Activated CD4-positive, CD25-positive, alpha-beta regulatory T cell treated with anti-CD3 and anti-CD28 coated beads, Interleukin-2, amount 50 U/mL, for 72 hours (primary cell): ENCODE measurements around the gene RAB11A.

Source experiments
- DNase-seq: peaks from one replicate; pipeline ENCODE4 v3.0.0; 2021

Gene RAB11A

DNA sequence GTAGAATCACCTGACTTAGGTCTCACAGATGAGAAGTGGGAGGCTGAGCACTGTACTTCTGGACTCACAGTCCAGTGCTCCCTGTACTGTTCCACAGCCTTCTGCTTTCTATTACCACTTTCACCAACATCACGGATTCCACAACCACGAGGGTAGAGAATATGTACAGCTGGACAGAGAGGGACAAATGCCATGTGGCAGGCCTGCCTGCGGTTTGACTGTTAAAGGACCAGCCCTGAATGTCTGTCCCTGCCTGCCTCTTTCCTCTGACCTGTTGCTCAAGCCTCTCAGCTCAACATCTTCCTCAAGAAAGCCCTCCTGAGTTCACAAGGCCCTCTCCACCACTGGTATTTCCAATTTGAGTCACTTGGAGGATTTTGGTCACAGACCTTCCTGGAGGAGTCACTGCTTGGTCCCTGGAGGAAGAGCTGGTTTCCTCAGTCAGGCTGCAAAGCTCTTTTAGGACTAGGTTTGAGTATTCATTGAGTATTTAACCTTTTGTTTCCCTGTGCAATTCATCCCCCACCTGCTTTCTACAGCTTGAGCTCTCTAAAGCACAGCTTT is 49.1 kb downstream of the RAB11A start:
- no peak for DNase-seq

DNA sequence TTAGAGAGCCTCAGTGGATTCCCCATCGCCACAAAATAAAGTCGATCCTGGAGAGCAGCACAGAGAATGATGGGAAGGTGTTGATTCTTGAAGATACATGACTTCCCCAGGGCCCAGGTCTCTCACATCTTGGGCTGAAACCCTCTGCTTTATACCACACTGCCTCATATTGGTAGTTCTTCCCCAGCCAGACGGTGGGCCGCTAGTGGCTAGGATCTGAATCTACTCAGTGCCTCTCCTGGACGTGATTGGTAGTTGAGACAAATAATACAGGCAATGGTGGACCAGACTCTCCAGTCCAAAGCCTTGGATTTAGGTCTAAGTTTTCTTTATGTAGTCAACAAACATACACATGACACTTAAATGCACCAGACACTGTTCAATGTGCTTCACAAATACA is 49.7 kb downstream of the RAB11A start:
- no peak for DNase-seq

DNA sequence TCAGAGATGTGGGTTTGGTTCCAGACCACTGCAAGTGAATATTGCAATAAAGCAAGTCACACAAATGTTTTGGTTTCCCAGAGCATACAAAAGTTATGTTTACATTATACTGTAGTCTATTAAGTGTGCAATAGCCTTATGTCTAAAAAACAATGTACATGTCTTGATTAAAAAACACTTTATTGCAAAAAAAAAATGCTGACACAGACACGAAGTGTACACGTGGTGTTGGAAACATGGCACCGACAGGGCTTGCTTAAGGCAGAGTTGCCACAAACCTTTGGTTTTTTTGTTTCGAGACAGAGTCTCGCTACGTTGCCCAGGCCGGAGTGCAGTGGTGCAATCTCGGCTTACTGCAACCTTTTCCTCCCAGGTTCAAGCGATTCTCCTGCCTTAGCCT is 50.1 kb downstream of the RAB11A start:
- no peak for DNase-seq

DNA sequence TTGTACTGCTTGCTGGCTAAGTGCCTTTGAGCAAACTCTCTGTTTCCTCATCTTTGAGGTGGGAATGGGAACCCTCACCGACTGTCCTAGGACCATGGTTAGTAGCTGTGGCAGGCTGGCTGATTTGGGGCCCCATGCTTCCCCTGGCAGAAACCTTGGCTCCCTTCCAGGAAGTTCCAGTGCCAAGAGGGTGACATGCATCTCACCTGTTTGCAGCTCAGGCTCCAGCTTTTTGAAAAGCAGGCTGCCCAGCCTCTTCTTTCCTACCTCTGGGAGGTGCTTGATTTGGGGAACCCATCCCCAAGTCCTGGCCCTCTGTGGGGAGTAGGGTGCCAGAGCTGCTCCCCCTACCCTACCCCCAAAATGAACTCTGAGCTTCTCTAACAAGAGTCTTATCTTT is 50.8 kb downstream of the RAB11A start:
- no peak for DNase-seq

DNA sequence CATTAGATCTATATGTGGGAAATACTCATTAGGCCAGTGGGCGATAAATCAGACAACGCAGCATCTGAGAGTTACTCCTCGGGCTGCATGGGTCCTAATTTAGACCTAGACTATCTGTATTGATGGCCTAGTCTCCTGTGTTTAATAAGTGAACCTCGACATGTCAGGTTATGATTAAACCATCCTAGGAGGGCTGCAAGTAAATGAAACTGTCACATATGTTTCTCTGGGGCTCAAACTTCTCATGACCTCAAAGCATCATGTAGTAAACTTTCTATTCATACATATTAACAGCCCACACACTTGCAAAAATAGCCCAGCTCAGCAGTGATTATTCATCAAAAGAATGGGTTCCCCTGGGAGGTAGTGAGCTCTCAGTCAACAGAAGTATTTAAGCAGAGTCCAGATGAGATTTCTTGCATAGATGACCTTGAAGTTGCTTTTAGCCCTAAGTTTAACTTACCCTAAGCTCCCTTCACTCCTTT is 51.6 kb downstream of the RAB11A start:
- no peak for DNase-seq

DNA sequence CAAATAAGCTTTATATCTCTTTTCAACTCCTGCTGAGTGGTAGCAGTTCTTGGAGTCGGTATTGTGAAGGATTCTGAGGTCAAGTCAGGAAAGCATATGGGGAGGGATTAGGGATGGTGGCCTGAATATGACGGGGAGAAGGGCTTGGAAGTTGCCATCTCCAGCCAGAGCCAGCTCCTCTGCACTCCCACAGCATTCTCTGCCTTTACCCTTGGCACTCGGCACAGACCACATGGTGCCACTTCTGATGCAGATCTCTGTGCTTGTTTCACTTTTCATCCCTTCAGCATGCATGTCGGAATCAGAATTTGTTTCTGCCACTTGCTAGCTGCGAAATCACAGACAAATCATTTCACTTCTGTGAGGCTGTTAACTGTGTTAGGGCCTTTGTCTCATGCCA is 52.5 kb downstream of the RAB11A start:
- DNase-seq, result no peak

DNA sequence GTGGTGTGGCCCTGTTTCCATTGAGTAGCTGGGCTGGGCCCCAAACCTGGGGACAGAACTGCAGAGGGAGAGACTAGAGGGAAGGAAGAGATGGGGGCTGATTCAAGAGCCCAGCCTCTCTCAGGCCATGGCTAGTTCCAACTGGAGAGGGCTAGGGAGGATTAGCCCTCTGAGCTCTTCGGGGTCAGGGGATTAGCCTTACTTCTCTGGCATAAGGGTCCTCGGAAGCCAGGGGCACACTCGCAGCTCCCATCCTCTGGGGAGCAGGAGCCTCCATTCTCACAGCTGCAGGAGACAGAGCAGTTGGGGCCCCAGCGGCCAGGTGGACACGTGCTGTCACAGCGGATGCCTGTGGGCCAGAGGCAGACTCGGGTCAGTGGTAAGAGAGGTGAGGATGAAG is 53.3 kb downstream of the RAB11A start:
- no peak for DNase-seq

DNA sequence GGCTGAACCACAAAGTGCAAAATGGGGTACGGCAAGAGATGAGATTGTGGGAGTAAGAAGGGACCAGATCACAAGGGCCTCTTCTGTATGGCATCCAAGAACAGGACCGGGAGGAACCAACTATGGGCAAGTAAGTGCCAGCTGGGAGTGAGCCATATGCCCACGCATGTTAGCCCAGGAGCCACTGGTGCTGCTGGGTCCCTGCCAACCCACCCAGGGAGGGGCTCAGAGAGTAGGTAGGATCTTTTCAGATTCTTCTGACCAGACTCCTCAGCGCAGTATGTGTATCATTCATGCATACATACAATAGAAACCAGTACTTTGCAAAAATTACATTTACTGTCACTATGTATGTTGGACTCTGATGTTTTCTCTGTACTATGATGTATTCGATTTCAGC is 54.0 kb downstream of the RAB11A start:
- no peak for DNase-seq

DNA sequence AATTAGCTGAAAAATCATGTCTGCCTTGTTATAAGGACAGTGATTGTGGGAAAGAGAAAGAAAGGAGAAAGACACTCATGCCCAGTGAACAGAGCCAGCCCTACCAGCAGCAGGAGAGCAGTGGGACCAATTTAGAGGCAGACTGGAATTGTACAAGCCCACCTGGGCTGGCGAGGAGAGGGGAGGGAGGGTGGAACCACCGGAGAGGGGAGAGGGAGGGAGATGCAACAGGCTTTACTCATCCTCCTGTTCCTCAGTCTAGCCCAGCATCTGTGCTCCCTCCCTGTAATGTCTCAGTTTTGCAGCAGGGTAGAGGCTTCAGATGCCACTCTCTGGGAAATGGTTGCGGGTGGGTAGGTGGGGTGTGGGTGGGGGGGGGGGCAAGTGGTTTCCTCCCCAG is 54.7 kb downstream of the RAB11A start:
- no peak for DNase-seq

DNA sequence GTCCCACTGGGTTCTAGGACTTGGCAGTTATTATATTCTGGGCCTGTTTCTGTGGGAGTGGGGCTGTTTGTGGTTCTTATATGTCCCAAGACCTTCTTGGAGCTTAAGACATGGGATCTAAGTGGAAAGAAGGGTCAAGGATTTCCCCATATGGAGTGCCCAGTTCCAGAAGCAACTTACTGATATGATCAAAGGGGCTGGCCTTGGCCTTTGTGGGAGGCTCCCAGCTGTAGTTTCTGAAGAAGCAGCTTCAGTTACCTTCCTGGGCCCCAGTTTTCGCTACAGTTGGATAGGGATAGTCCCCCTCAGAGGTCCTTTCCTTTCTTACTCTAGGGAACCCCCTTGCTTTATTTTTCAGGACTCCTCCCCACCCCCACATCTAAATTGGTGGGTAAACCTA is 56.0 kb downstream of the RAB11A start:
- DNase-seq, result no peak

DNA sequence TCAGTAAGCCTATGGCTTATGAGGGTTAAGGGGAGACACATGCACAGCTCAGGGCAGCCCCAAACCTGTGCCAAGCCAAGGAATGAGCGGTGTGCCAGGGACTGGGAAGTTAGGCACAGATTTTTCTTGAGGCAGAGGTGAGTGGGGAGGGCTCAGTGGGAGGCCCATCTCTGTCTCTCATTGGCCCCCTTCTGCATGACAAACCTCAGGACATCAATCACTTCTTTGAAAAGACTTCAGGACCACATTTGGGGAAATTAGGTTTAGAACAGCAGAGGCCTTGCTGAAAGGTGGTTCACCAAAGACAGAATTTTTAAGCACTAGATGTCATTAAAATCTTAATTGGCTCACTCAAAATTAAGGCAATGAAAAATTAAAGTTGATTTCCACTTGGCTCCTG is 57.2 kb downstream of the RAB11A start:
- no peak for DNase-seq

DNA sequence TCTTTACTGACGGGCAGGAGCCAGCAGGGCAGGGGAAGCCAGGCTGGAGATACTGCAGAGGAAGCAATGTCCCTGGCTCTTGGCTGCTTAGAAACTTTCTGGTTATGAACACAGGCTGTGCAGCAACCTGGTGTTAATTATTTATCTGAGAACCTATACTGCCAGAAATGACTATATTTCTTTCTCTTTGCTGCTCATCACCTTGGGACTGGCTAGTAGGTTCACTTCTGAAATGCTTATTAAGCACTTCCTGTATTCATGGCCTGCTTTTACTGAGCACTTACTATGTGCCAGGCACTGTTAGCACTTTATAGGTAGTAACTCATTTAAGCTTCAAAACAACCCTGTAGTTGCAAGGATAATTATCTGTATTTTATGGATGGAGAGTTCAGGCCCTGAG is 57.6 kb downstream of the RAB11A start:
- no peak for DNase-seq

DNA sequence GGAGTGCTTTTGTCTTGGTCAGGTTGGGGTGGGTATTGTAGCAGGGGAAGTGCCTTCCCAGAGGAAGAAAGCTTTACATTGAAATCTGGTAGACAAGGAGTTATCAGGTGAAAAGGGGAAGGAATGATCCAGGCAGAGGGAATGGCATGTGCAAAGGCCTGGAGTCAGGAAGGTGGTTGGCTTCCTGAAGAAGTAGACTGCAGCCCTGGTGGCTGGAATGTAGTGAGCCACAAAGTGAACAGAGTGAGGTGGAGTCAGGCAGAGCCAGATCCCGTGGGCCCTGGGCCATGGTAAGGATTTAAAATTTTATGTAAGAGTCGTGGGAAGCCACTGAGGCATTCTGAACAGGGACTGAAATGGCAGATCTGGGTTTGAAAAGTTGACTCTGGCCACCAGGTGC is 58.3 kb downstream of the RAB11A start:
- no peak for DNase-seq

DNA sequence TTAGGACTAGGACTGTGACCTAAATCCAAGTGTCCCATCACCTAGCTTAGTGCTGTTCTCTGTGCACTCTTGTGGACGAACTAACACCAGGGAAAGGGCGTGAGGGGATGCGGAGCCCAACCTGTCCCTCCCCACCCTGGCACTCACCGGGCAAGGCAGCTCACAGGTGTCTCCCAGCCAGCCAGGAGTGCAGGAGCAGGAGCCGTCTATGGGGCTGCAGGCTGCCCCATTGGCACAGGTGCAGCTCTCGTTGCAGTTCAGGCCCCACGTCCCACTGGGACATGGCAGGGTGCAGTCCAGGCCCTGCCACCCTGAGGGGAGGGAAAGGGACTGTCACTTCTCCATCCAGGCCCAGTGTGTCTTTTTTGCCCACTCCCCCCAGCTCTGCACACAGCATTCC is 60.3 kb downstream of the RAB11A start:
- DNase-seq, result no peak

DNA sequence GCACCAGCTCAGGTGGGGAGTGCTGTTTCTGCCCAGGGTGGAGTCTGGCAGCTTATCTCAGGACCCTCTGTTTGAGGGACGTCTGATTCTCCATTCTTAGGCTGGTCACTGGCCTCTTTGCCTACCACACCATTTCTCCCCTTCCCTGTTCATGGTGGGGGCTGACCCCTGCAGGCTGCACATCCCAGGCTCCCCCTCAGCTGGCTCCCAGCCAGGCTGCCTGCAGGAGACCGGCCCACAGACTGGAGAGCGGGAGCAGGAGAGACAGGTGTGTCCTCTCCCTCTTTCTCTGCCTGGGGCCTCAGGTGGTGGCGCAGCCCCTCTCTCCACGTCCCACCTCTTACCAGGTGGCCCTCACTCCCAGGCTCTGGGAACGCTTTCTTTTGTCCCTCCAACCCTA is 60.8 kb downstream of the RAB11A start:
- no peak for DNase-seq

DNA sequence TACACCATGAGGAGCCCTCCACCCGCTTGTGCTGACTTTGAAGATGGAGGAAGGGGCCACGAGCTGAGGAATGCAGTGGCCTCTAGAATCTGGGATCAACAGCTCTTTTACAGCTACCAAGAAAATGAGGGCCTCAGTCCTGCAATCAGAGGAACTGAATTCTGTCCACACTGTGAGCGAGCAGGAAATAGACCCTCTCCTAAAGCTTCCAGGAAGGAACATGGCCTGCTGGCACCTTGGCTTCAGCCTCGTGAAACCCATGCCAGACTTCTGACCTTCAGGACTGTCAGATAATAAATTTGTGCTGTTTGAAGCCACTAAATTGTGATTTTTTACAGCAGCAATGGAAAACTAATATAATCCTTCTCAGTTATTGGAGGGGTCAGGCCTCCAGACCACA is 61.9 kb downstream of the RAB11A start:
- no peak for DNase-seq

DNA sequence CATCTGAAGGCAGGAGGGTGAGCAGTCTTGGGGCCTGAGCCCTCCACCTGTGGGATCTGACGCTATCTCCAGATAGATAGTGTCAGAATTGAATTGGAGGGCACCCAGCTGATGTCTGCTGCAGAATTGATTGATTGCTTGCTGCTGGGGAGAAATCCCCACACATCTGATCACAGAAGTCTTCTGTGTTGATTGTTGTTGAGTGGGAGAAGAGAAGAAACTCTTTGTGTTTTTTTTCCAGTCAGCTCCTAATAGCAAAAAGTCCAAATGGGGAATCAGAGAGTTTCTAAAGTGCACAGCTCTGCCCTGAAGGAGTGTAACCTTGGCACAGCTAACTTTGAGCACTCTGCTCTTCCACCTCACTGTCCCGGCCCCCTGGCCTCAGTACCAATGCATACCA is 66.1 kb downstream of the RAB11A start:
- DNase-seq, result no peak

DNA sequence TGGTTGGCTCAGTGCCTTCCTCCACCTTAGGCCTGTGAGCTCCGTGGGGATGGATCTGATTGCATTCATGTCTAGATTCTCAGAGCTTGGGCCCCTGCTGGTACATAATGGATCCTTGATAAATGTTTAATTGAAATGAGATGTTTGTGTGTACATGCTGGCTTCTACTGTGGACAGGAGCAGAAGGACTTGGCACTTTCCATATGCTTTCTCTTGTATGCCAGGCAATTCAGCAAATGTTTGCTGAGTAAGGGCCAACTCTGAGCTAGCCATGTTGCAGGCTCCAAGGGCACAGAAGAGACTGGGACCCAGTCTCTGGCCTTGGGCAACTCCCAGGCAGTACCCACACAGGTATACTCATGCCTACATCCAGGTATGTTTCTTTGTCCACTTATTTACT is 67.0 kb downstream of the RAB11A start:
- no peak for DNase-seq

DNA sequence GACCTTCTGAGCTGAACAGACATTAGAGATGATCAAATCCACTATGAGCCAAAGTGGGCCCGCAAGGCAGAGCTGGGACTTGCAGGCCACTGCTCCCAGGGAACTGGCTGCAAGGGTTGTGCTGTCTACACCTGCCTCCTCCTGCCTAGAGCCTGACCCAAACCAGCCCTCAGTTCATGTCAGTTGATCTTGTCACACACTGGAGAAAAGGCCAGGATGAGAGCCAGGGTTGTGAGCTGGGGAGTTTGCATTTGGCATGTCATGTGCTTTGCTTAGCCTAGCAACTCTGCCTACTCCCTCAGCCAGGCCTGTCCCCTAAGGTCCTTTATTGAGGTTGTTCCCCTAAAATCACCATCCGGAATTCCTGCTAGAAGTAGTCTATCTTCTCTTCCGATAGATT is 67.8 kb downstream of the RAB11A start:
- no peak for DNase-seq

DNA sequence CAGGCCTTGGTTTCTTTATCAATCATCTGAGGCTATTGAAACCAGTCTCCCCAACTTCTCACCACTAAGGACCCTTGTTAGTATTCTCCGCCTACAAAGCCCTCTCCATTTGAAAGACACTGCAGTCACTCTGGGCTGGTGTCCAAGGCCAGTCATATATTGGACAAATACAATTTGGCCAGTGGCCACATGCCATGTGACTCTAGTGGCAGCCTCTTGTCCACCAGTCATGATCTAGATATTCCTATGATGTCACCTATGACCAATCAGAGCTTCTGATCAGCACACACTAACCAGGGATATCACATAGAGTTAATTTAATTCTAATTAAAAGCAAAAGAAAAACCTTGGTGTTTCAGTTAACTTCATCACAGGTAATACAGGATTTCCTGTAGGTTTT is 68.2 kb downstream of the RAB11A start:
- no peak for DNase-seq

DNA sequence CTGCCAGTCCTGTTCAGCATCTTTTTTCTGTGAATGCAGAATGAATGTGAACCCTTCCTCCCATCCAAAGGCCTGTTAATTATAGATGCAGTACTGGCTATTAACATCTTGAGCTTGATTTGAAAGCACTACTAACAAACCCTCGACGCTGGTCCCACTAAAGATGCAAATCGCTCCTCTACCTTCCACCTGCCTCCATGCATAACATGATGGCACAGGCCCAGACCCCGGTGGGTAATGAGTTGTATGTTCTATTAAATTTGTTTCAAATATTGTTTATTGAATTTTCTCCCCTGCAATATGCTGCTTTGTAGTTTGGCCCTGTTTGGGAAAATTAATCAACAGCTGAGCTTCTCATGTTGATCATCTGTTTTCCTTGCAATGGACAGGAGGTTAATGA is 69.3 kb downstream of the RAB11A start:
- no peak for DNase-seq

DNA sequence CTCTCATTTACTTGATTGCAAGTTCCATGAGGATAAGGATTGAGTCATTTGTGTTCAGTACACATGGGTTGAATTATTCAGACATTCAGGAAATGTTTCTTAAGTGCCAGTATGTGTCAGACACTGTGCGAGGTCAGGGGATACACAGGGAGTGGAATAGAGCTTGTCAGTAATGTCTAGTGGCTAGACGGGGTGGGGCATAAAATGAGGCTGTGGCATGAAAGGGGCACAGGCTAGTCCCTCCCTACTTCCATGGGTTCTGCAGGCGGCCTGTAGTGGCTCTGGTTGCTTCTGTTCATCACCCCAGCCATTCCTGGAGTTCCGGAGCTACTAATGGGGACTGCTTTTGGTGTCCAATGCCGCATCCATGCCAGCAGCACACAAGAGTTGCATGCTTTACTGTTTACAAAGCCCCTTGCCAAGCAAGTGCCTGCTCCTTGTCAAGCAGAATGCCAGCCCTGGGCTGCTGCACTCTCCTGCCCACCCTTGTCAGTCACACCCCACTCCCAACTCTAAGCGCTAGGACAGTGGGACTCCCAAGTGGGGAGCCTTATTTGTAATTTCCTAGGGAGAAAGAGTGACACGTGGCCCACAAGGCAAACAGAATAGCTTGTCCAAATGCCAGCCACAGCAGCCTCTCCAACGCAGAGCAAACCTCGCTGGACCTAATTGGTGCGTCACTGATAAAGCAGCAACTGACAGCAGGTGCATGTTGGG is 70.8 kb downstream of the RAB11A start:
- DNase-seq, result no peak

DNA sequence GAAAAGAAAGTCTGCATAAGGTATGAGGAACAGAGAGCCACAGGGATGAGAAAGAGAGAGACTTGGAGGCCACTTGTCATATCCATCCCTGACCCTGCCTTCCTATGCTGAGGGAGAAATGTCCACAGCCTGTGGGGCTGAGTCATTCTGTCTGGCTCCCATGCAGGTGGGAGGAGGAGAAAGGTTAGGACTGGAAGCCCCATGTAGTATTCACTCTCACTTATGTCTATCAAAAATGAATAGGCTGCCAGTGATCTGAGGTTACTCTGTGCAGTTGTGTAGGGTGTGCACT is 71.3 kb downstream of the RAB11A start:
- DNase-seq, result no peak
